ENCODE data around the gene CCNO.

DNA sequence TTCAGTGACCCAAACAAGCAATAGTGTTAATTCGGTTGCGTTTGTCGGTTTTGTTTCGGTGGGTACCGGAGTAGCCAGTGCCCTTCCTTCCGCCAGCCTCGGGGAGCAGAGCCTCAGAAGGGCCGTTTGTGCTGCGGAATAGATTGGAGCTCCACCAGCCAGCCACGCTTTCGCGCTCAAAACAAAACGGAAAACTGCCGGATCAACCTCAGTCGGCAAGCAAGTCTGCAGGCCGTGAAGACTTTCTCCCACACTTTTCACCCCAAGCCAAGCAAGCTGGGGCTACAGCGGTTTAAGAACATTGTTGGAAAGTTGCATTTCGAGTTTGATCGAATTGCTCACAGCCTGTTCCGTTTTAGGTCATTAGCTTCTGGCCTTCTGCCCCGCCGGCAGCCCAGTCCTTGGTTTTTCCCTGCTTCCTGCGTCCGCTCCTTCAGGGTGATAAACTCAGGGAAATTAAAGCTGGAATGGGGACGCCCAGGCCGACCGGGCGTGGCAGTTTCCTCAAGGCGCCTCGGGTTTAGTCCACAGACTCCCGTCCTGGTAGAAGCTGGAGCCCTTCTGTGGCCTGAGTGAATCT, 803 bp upstream of the CCNO start:
- TF ChIP-seq, protein P1, sequence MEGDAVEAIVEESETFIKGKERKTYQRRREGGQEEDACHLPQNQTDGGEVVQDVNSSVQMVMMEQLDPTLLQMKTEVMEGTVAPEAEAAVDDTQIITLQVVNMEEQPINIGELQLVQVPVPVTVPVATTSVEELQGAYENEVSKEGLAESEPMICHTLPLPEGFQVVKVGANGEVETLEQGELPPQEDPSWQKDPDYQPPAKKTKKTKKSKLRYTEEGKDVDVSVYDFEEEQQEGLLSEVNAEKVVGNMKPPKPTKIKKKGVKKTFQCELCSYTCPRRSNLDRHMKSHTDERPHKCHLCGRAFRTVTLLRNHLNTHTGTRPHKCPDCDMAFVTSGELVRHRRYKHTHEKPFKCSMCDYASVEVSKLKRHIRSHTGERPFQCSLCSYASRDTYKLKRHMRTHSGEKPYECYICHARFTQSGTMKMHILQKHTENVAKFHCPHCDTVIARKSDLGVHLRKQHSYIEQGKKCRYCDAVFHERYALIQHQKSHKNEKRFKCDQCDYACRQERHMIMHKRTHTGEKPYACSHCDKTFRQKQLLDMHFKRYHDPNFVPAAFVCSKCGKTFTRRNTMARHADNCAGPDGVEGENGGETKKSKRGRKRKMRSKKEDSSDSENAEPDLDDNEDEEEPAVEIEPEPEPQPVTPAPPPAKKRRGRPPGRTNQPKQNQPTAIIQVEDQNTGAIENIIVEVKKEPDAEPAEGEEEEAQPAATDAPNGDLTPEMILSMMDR (IDR thresholded peaks at IDR 0.05; ENCODE audit: control extremely low read depth in 1 of 3, insufficient read depth in 1 of 3, low read depth in 1 of 3, low read length in 3 of 3) = no peak
- TF ChIP-seq SIRT6 (IDR thresholded peaks at IDR 0.05; ENCODE audit: low read length) (no peak), POLR2A (IDR thresholded peaks at IDR 0.05; ENCODE audit: control extremely low read depth in 1 of 2, low read depth in 2 of 2, low read length in 2 of 2) (no peak), EZH2 (IDR thresholded peaks at IDR 0.05; ENCODE audit: low read depth, low read length, severe bottlenecking) (peak; percentile 65), TCF12 (IDR thresholded peaks at IDR 0.05; ENCODE audit: low read depth, low read length) (no peak), KDM5A (IDR thresholded peaks at IDR 0.05; ENCODE audit: low read length) (no peak), TAF1 (IDR thresholded peaks at IDR 0.05; ENCODE audit: low read depth, low read length) (no peak), SIN3A (conservative IDR thresholded peaks at IDR 0.05 in 1 of 2, IDR thresholded peaks at IDR 0.05 in 1 of 2; ENCODE audit: low read depth in 1 of 2, low read length in 2 of 2) (no peak), ATF2 (IDR thresholded peaks at IDR 0.05; ENCODE audit: low read length) (no peak)
